ENCODE measurements around the gene SLC25A43. TPM values are rescaled to one million over a fixed set of nuclear protein-coding genes. Genes with fewer than 3 reads are reported as not detected.
A peak's percentile ranks its signal among the peaks of the same experiment; 100 is the strongest.

SLC25A43 gene
- total and polyA plus RNA-seq, 2 of the 4 experiments (the other 2 are of a cell fraction), result 12.3 to 12.5 TPM

DNA sequence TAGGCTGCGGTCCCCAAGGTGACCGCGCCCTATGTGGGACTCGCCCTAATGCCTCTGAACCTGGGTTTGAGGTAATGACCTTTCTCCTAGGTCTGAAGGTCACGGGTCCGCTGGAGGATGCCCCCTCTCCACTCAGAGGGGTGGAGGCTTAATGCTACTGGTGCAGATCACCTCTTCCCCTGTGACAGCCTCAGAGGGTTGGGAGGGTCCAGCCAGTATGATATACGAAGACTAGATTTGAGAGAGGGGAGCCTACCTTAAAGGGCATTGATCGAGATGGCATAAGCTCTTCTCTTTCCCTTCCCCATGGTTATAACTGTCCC is 70.1 kb downstream of the SLC25A43 start:
- intact Hi-C loops (cut with micrococcal nuclease) (loop anchor here (1.0 kb wide), 1 partner anchor 43 kb away; no protein-coding TSS in a partner anchor), dilution Hi-C loops (cut with HindIII; ENCODE audit: low sequenced_read_pairs, unreplicated experiment) (no loop called here), in situ Hi-C loops (cut with MboI; ENCODE audit: low sequenced_read_pairs) (no loop called here)
- peak overlapping the region; percentile 16 for H3K23ac ChIP-seq (ENCODE audit: low read depth, low read length)
- 0 out of 2 replicates have a peak overlapping the region, but pooled peaks have one; percentile 43 for H2AK5ac ChIP-seq (ENCODE audit: low read depth, low read length)
- no peak for DNase-seq
- ATAC-seq (ENCODE audit: low read depth), result no peak
- H4K20me1 ChIP-seq (ENCODE audit: insufficient read depth, low read length), result peaks cover 8% of the 10 kb centered on the region
- peak overlapping the region; percentile 72 for H3K9ac ChIP-seq (ENCODE audit: low read depth, low read length)
- no peak overlapping the region for H2BK5ac ChIP-seq (ENCODE audit: low read depth, low read length, poor library complexity, severe bottlenecking)
- TF ChIP-seq MAFK (IDR thresholded peaks at IDR 0.05; ENCODE audit: low read depth, low read length), result no peak
- H3K4ac ChIP-seq (ENCODE audit: low read depth, low read length), result peak overlapping the region; percentile 68
- H3K56ac ChIP-seq (ENCODE audit: extremely low read depth, insufficient read depth, low read length), result no peak overlapping the region
- H2BK20ac ChIP-seq (ENCODE audit: low read depth, low read length), result no peak overlapping the region
- 0 out of 2 replicates have a peak overlapping the region, but pooled peaks have one; percentile 31 for H4K5ac ChIP-seq (ENCODE audit: low read depth, low read length)
- no peak overlapping the region for H2BK15ac ChIP-seq (ENCODE audit: low read depth, low read length)
- no peak overlapping the region; the same call in 1 of the 2 replicates for H3K14ac ChIP-seq (replicated peaks; ENCODE audit: low read depth, low read length)
- H3K4me3 ChIP-seq (ENCODE audit: insufficient read depth, low read depth, low read length), result peak overlapping the region; percentile 62
- peaks cover 5% of the 10 kb centered on the region; the same call in 1 of the 2 replicates for H3K9me1 ChIP-seq (ENCODE audit: insufficient read depth, low read length)
- peak overlapping the region; percentile 5 to 69; a peak in 2 of 4 replicates for H4K8ac ChIP-seq (ENCODE audit: low read depth in 2 of 2, low read length in 2 of 2)
- peaks cover 5% of the 10 kb centered on the region for H3K36me3 ChIP-seq (ENCODE audit: control insufficient read depth, insufficient read depth, low read length)
- 80% methylated on average over 1 of the region's 8 CpGs; no CpG with 5 or more reads in 1 of the 2 experiments for WGBS, 2 experiments (ENCODE audit: extremely low coverage in 2 of 2, insufficient read length in 1 of 2)
- H3K4me1 ChIP-seq (ENCODE audit: control insufficient read depth, insufficient read depth, low read length), result no peaks in the 10 kb centered on the region
- CTCF ChIA-PET, result interaction anchor here (0.6 to 1.7 kb wide), 4 partner anchors 9 to 244 kb away, joined by 3 to 6 read pairs (median 4); no protein-coding TSS in a partner anchor
- no peak overlapping the region for H4K91ac ChIP-seq (ENCODE audit: insufficient read depth, low read depth, low read length)
- no peak overlapping the region for H3K18ac ChIP-seq (ENCODE audit: low read depth, low read length)
- H3K27ac ChIP-seq (ENCODE audit: insufficient read depth, low read length), result 0 out of 2 replicates have a peak overlapping the region, but pooled peaks have one; percentile 4
- peaks cover 10 to 13% of the 10 kb centered on the region in 2 experiments for H3K79me1 ChIP-seq (ENCODE audit: low read depth in 1 of 2, low read length in 2 of 2)
- H2AFZ ChIP-seq (replicated peaks; ENCODE audit: low read length, poor library complexity), result peak overlapping the region; percentile 86
- H2AK9ac ChIP-seq (replicated peaks; ENCODE audit: low read depth, low read length, poor library complexity), result peak overlapping the region; percentile 83
- peak overlapping the region; percentile 86 for H3K4me2 ChIP-seq (ENCODE audit: low read depth, low read length)
- H3K27me3 ChIP-seq (ENCODE audit: control insufficient read depth, insufficient read depth, low read length), result no peaks in the 10 kb centered on the region
- POLR2A ChIA-PET (ENCODE audit: unreplicated experiment), result no interaction called here
- H2BK120ac ChIP-seq (ENCODE audit: low read depth, low read length), result no peak overlapping the region
- H3K9me3 ChIP-seq (ENCODE audit: control insufficient read depth, insufficient read depth, low read length), result no peaks in the 10 kb centered on the region
- no TSS peak for BruUV-seq (replicated peaks)
